ENCODE results near the gene GLIS1.

GLIS1 gene

GRCh38 chr1:53601867-53602775 is 136.8 kb downstream of the GLIS1 start:
- Mint-ChIP-seq H3K27me3 (no peaks in the 10 kb centered on the region), H3K4me1 (ENCODE audit: low read depth) (peaks cover 4% of the 10 kb centered on the region), H3K9me3 (no peaks in the 10 kb centered on the region), H3K36me3 (ENCODE audit: low read depth) (no peaks in the 10 kb centered on the region), H3K4me3 (no peak overlapping the region), H3K27ac (no peak overlapping the region)
- DNase-seq, result peak; percentile 17

GRCh38 chr1:53601031-53601745 is 137.8 kb downstream of the GLIS1 start:
- peak; percentile 20 for DNase-seq
- Mint-ChIP-seq H3K27ac (no peak overlapping the region), H3K9me3 (no peaks in the 10 kb centered on the region), H3K4me1 (ENCODE audit: low read depth) (peaks cover 4% of the 10 kb centered on the region), H3K36me3 (ENCODE audit: low read depth) (no peaks in the 10 kb centered on the region), H3K4me3 (no peak overlapping the region), H3K27me3 (no peaks in the 10 kb centered on the region)

- no peaks in the 10 kb centered on the region for H3K9me3 Mint-ChIP-seq
- no peak overlapping the region for H3K27ac Mint-ChIP-seq
- H3K4me1 Mint-ChIP-seq (ENCODE audit: low read depth), result peaks cover 4% of the 10 kb centered on the region
- no peaks in the 10 kb centered on the region for H3K36me3 Mint-ChIP-seq (ENCODE audit: low read depth)
- no peaks in the 10 kb centered on the region for H3K27me3 Mint-ChIP-seq
- no peak overlapping the region for H3K4me3 Mint-ChIP-seq
- peak; percentile 22 for DNase-seq
These were observed 138.4 kb downstream of the GLIS1 start for GRCh38 chr1:53600561-53600960.

GRCh38 chr1:53600001-53600400 is 139.0 kb downstream of the GLIS1 start:
- Mint-ChIP-seq H3K27me3 (no peaks in the 10 kb centered on the region), H3K4me1 (ENCODE audit: low read depth) (peaks cover 4% of the 10 kb centered on the region), H3K9me3 (no peaks in the 10 kb centered on the region), H3K27ac (no peak overlapping the region), H3K36me3 (ENCODE audit: low read depth) (no peaks in the 10 kb centered on the region), H3K4me3 (no peak overlapping the region)
- DNase-seq, result peak; percentile 7

GRCh38 chr1:53599481-53599880 is 139.5 kb downstream of the GLIS1 start:
- H3K27ac Mint-ChIP-seq, result no peak overlapping the region
- DNase-seq, result peak; percentile 9
- H3K27me3 Mint-ChIP-seq, result no peaks in the 10 kb centered on the region
- no peaks in the 10 kb centered on the region for H3K36me3 Mint-ChIP-seq (ENCODE audit: low read depth)
- no peaks in the 10 kb centered on the region for H3K9me3 Mint-ChIP-seq
- peaks cover 4% of the 10 kb centered on the region for H3K4me1 Mint-ChIP-seq (ENCODE audit: low read depth)
- no peak overlapping the region for H3K4me3 Mint-ChIP-seq

GRCh38 chr1:53598966-53599365 is 140.0 kb downstream of the GLIS1 start:
- Mint-ChIP-seq H3K4me3 (no peak overlapping the region), H3K9me3 (no peaks in the 10 kb centered on the region), H3K36me3 (ENCODE audit: low read depth) (no peaks in the 10 kb centered on the region), H3K27ac (no peak overlapping the region), H3K27me3 (no peaks in the 10 kb centered on the region), H3K4me1 (ENCODE audit: low read depth) (peaks cover 4% of the 10 kb centered on the region)
- no peak for DNase-seq

GRCh38 chr1:53595906-53596305 is 143.1 kb downstream of the GLIS1 start:
- H3K4me3 Mint-ChIP-seq, result no peak overlapping the region
- DNase-seq, result no peak

GRCh38 chr1:53594391-53595180 is 144.4 kb downstream of the GLIS1 start:
- DNase-seq, result no peak
- no peaks in the 10 kb centered on the region for H3K4me1 Mint-ChIP-seq (ENCODE audit: low read depth)
- H3K9me3 Mint-ChIP-seq, result no peaks in the 10 kb centered on the region
- H3K4me3 Mint-ChIP-seq, result no peak overlapping the region
- no peaks in the 10 kb centered on the region for H3K36me3 Mint-ChIP-seq (ENCODE audit: low read depth)
- no peaks in the 10 kb centered on the region for H3K27me3 Mint-ChIP-seq
- no peak overlapping the region for H3K27ac Mint-ChIP-seq

More at GRCh38 chr1:53595906-53596305, 143.1 kb downstream of the GLIS1 start:
- Mint-ChIP-seq H3K9me3 (no peaks in the 10 kb centered on the region), H3K27ac (no peak overlapping the region), H3K36me3 (ENCODE audit: low read depth) (no peaks in the 10 kb centered on the region), H3K27me3 (no peaks in the 10 kb centered on the region), H3K4me1 (ENCODE audit: low read depth) (peaks cover 3% of the 10 kb centered on the region)

GRCh38 chr1:53593758-53594380 is 145.1 kb downstream of the GLIS1 start:
- DNase-seq, result peak; percentile 27
- H3K27me3 Mint-ChIP-seq, result no peaks in the 10 kb centered on the region

GRCh38 chr1:53592985-53593757 is 145.8 kb downstream of the GLIS1 start:
- Mint-ChIP-seq H3K27ac (no peak overlapping the region), H3K9me3 (no peaks in the 10 kb centered on the region)

More at GRCh38 chr1:53593758-53594380, 145.1 kb downstream of the GLIS1 start:
- no peaks in the 10 kb centered on the region for H3K36me3 Mint-ChIP-seq (ENCODE audit: low read depth)
- no peak overlapping the region for H3K27ac Mint-ChIP-seq
- no peak overlapping the region for H3K4me3 Mint-ChIP-seq
- H3K9me3 Mint-ChIP-seq, result no peaks in the 10 kb centered on the region
- H3K4me1 Mint-ChIP-seq (ENCODE audit: low read depth), result no peaks in the 10 kb centered on the region

GRCh38 chr1:53592521-53592982 is 146.4 kb downstream of the GLIS1 start:
- Mint-ChIP-seq H3K36me3 (ENCODE audit: low read depth) (no peaks in the 10 kb centered on the region), H3K27me3 (no peaks in the 10 kb centered on the region), H3K4me3 (no peak overlapping the region), H3K4me1 (ENCODE audit: low read depth) (no peaks in the 10 kb centered on the region), H3K27ac (no peak overlapping the region), H3K9me3 (no peaks in the 10 kb centered on the region)
- DNase-seq, result peak; percentile 9

More at GRCh38 chr1:53592985-53593757, 145.8 kb downstream of the GLIS1 start:
- Mint-ChIP-seq H3K4me3 (no peak overlapping the region), H3K36me3 (ENCODE audit: low read depth) (no peaks in the 10 kb centered on the region), H3K27me3 (no peaks in the 10 kb centered on the region), H3K4me1 (ENCODE audit: low read depth) (no peaks in the 10 kb centered on the region)
- DNase-seq, result peak; percentile 14

GRCh38 chr1:53591924-53592323 is 147.0 kb downstream of the GLIS1 start:
- H3K27ac Mint-ChIP-seq, result no peak overlapping the region
- no peak overlapping the region for H3K4me3 Mint-ChIP-seq
- no peak for DNase-seq
- no peaks in the 10 kb centered on the region for H3K36me3 Mint-ChIP-seq (ENCODE audit: low read depth)
- no peaks in the 10 kb centered on the region for H3K27me3 Mint-ChIP-seq
- H3K9me3 Mint-ChIP-seq, result no peaks in the 10 kb centered on the region
- H3K4me1 Mint-ChIP-seq (ENCODE audit: low read depth), result no peaks in the 10 kb centered on the region

Measured in activated T-cell treated with anti-CD3 and anti-CD28 coated beads, Interleukin-2, amount 50 U/mL, for 24 hours (primary cell).